ENCODE data around the gene CHTOP. TPM values are rescaled to one million over a fixed set of nuclear protein-coding genes. Genes with fewer than 3 reads are reported as not detected.
"Not testable (repeated sequence)": the region's sequence is repeated elsewhere in the genome, so short reads cannot be mapped to it uniquely, and the experiment has no call there.

CHTOP gene, protein sequence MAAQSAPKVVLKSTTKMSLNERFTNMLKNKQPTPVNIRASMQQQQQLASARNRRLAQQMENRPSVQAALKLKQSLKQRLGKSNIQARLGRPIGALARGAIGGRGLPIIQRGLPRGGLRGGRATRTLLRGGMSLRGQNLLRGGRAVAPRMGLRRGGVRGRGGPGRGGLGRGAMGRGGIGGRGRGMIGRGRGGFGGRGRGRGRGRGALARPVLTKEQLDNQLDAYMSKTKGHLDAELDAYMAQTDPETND
- 10 to 100 TPM; 64.2 to 71.8 (median 71.6) TPM for total RNA-seq
- long read RNA-seq, donor 1, transcript CHTOP-203 (6 exons, 2,165 nt) = major isoform, 22 of 70 reads
- long read RNA-seq, donor 1, transcript CHTOP-204 (6 exons, 2,096 nt) = major isoform, 22 of 70 reads
- long read RNA-seq, donor 1, partial matches to known transcripts = 7 of 70 reads
- long read RNA-seq, donor 1, other reads (novel, unspliced or antisense) = 19 of 70 reads
- long read RNA-seq, donor 2, transcript CHTOP-203 (6 exons, 2,165 nt) = major isoform, 23 of 41 reads
- long read RNA-seq, donor 2, transcript CHTOP-204 (6 exons, 2,096 nt) = minor isoform, 11 of 41 reads
- long read RNA-seq, donor 2, partial matches to known transcripts = 1 of 41 reads
- long read RNA-seq, donor 2, other reads (novel, unspliced or antisense) = 5 of 41 reads

DNA sequence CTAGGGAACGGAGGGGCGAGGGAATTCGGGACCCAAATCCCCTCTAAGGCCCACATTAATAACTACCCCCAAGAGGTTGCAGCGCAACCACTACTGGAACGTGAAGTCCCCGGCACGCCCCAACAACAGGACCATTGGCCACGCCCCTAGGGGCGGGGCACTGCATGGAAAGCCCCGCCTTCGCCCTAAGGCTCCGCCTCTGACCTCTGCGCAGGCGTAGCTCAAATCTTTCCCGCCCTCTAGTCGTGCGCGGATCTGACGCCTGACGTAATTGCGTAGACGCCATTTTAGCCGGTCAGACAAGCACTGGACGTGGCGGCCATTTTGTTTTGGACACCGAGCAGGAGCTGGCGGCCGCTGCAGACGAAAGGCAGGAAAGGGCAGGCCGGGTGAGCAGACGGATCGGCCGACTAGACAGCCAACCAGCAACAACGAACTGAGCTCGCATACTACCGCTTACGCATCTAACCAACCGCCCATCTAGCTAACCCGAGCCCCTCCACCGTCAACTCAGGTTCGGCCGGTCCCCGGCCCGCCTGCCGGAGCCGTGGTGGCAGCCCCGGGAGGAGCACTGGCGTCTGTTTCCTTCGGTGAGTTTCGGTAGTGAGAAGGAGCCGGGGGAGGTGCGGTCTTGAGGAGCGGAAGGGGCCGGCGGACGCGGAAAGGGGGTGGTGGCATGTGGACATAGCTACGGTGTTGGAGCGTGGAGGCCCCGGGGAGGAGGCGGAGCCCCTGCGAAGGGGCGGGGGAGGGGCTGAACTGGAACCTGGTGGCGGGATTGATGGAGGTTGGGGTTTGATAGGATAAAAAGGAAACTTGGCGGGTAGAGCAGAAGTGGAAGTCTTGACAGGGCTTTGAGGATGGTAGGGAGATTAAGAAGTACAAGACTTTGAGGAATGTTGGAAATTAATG is at the start of gene CHTOP:
TSS of gene CHTOP (plus strand) at position 313 of the 912 bp plus-strand sequence. CDS start 2,523 bp downstream, outside the sequence.
- Histone ChIP-seq H3K4me3 (peak within 1 kb of the TSS; percentile 78), H3K36me3 (ENCODE audit: low read depth) (peaks cover 9% of the 10 kb centered on the region), H3K4me1 (ENCODE audit: low read depth) (peaks cover 18% of the 10 kb centered on the region), H3K9me3 (no peaks in the 10 kb centered on the region)
- intact Hi-C loops (cut with DNase I, micrococcal nuclease) = no loop called here
- peak; percentile 98 to 99 (median 99) for DNase-seq
- TF ChIP-seq, protein P1, sequence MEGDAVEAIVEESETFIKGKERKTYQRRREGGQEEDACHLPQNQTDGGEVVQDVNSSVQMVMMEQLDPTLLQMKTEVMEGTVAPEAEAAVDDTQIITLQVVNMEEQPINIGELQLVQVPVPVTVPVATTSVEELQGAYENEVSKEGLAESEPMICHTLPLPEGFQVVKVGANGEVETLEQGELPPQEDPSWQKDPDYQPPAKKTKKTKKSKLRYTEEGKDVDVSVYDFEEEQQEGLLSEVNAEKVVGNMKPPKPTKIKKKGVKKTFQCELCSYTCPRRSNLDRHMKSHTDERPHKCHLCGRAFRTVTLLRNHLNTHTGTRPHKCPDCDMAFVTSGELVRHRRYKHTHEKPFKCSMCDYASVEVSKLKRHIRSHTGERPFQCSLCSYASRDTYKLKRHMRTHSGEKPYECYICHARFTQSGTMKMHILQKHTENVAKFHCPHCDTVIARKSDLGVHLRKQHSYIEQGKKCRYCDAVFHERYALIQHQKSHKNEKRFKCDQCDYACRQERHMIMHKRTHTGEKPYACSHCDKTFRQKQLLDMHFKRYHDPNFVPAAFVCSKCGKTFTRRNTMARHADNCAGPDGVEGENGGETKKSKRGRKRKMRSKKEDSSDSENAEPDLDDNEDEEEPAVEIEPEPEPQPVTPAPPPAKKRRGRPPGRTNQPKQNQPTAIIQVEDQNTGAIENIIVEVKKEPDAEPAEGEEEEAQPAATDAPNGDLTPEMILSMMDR (IDR thresholded peaks at IDR 0.05) = no peak
- peak; percentile 95 for ATAC-seq

DNA sequence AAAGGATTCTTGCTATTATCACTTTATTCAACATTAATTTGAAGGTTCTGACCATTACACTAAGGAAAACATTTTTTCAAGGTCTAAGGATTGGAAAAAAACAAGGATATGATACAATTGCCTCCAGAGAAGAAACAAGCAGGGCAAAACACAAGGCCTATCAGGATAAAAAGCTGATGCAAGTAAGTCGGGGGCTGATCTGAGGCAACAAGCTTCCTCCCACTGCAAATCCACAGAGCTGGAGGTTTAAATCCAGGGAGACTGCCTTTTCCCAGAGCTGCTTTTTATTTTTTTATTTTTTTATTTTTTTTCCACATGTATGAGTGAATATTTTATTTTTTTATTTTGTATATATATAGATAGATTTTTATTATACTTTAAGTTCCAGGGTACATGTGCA is 48.9 kb upstream of the CHTOP start:
- no peak overlapping the region for H3K4me3 ChIP-seq
- TF ChIP-seq, protein P1 (IDR thresholded peaks at IDR 0.05) = no peak
- no peaks in the 10 kb centered on the region for H3K4me1 ChIP-seq (ENCODE audit: low read depth)
- no peaks in the 10 kb centered on the region for H3K9me3 ChIP-seq
- H3K36me3 ChIP-seq (ENCODE audit: low read depth) = no peaks in the 10 kb centered on the region
- intact Hi-C loops (cut with DNase I, micrococcal nuclease) = no loop called here
- ATAC-seq (no peak), DNase-seq (no peak)

DNA sequence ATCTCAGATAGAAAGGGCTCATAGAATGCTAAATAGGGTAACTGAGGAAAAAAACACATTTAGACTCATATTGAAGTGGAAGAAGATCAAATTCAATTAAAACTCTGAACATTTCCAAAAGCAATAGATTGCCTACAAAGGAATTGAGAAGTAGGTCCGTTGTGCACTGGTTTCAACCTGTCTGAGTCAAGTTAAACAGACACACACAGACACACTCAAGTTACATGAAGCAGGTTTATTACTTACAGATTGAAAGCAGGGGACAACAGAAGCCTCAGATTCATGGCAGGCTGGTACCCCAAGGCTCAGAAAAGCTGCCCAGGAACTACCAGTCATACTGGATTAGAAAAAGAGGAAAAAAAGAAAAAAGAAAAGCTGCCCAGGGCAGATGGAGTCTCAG is 47.5 kb upstream of the CHTOP start:
- no peak for DNase-seq
- intact Hi-C loops (cut with DNase I, micrococcal nuclease) = no loop called here
- TF ChIP-seq, protein P1 (IDR thresholded peaks at IDR 0.05) = no peak
- no peaks in the 10 kb centered on the region for H3K9me3 ChIP-seq
- H3K4me3 ChIP-seq = no peak overlapping the region
- no peaks in the 10 kb centered on the region for H3K4me1 ChIP-seq (ENCODE audit: low read depth)
- H3K36me3 ChIP-seq (ENCODE audit: low read depth) = no peaks in the 10 kb centered on the region
- ATAC-seq = no peak

DNA sequence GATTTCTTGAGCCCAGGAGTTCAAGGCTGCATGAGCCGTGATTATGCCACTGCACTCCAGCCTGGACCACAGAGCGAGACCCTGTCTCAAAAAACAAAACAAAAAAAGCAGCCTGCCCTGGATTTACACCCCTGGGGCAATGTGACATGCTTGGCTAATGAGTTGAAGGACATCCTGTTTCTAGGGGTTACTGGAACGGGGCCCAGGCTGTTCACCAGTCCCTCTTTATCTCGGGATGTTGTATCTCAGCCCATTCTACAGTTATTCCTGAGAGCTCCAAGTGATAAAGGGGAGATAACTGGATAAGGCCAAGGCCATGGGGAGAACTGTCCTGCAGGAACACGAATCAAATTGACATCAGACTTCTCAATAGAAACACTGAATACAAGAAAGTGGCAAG is 46.6 kb upstream of the CHTOP start:
- TF ChIP-seq, protein P1 (IDR thresholded peaks at IDR 0.05) = no peak
- H3K9me3 ChIP-seq = no peaks in the 10 kb centered on the region
- intact Hi-C loops (cut with DNase I, micrococcal nuclease) = no loop called here
- DNase-seq (no peak), ATAC-seq (no peak)
- no peaks in the 10 kb centered on the region for H3K4me1 ChIP-seq (ENCODE audit: low read depth)
- no peak overlapping the region for H3K4me3 ChIP-seq
- no peaks in the 10 kb centered on the region for H3K36me3 ChIP-seq (ENCODE audit: low read depth)

DNA sequence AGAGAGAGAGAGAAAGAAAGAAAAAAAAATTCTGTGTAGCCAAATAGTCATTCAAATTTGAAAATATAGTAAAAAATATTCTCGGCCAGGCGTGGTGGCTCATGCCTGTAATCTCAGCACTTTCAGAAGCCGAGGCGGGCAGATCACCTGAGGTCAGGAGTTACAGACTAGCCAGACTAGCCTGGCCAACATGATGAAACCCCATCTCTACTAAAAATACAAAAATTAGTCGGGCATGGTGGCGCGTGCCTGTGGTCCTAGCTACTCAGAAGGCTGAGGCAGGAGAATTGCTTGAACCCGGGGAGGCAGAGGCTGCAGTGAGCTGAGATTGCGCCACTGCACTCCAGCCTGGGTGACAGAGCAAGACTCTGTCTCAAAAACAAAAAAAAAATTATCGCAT is 45.8 kb upstream of the CHTOP start:
- H3K4me3 ChIP-seq; DNase-seq; H3K4me1 ChIP-seq (ENCODE audit: low read depth); ATAC-seq; H3K9me3 ChIP-seq; intact Hi-C loops (cut with DNase I, micrococcal nuclease); H3K36me3 ChIP-seq (ENCODE audit: low read depth): not testable (repeated sequence)
